Activated CD8-positive, alpha-beta memory T cell treated with anti-CD3 and anti-CD28 coated beads, Interleukin-2, amount 50 U/mL, for 4 hours (primary cell): ENCODE measurements around the gene ARSB.
"Not testable (repeated sequence)": the region's sequence is repeated elsewhere in the genome, so short reads cannot be mapped to it uniquely, and the experiment has no call there.

ENCODE experiments used
- DNase-seq: peaks from one replicate; pipeline ENCODE4 v3.0.0-alpha.2; 2020

Gene ARSB

GRCh38 chr5:78895616-78896015 lies 89.5 kb downstream of the ARSB start:
- no peak for DNase-seq

GRCh38 chr5:78893940-78894677 lies 91.0 kb downstream of the ARSB start:
- no peak for DNase-seq

GRCh38 chr5:78890667-78891379 lies 94.3 kb downstream of the ARSB start:
- DNase-seq = no peak

GRCh38 chr5:78889369-78890140 lies 95.6 kb downstream of the ARSB start:
- DNase-seq = no peak

GRCh38 chr5:78888580-78889368 lies 96.3 kb downstream of the ARSB start:
- no peak for DNase-seq

- DNase-seq = no peak
These were observed 97.6 kb downstream of the ARSB start for GRCh38 chr5:78887384-78888118.

- no peak for DNase-seq
These were observed 98.5 kb downstream of the ARSB start for GRCh38 chr5:78886341-78887230.

GRCh38 chr5:78881884-78882283 lies 103.2 kb downstream of the ARSB start:
- no peak for DNase-seq

GRCh38 chr5:78879516-78879915 lies 105.6 kb downstream of the ARSB start:
- DNase-seq = no peak

GRCh38 chr5:78866076-78866475 lies 119.0 kb downstream of the ARSB start:
- DNase-seq = not testable (repeated sequence)

- no peak for DNase-seq
These were observed 126.7 kb downstream of the ARSB start for GRCh38 chr5:78858364-78858763.

GRCh38 chr5:78855026-78855425 lies 130.1 kb downstream of the ARSB start:
- no peak for DNase-seq

GRCh38 chr5:78851891-78852290 lies 133.2 kb downstream of the ARSB start:
- not testable (repeated sequence) for DNase-seq

- no peak for DNase-seq
These were observed 139.6 kb downstream of the ARSB start for GRCh38 chr5:78845470-78845869.

- no peak for DNase-seq
These were observed 141.7 kb downstream of the ARSB start for GRCh38 chr5:78843436-78843835.

- DNase-seq = no peak
These were observed 143.3 kb downstream of the ARSB start for GRCh38 chr5:78841767-78842166.

- DNase-seq = no peak
These were observed 146.4 kb downstream of the ARSB start for GRCh38 chr5:78838753-78839152.

GRCh38 chr5:78837836-78838235 lies 147.3 kb downstream of the ARSB start:
- no peak for DNase-seq

GRCh38 chr5:78835176-78835575 lies 149.9 kb downstream of the ARSB start:
- DNase-seq = no peak

- DNase-seq = no peak
These were observed 151.8 kb downstream of the ARSB start for GRCh38 chr5:78833284-78833683.

- no peak for DNase-seq
These were observed 154.5 kb downstream of the ARSB start for GRCh38 chr5:78830528-78831046.
